HG02623 (cell line): ENCODE data around the gene METTL6.
"Not testable (repeated sequence)": the region's sequence is repeated elsewhere in the genome, so short reads cannot be mapped to it uniquely, and the experiment has no call there.

Source experiments
- ATAC-seq: cut with Tn5 transposase; IDR thresholded peaks from one replicate; pipeline ENCODE4 v1.9.1; 2021; ENCODE audit warnings: moderate library complexity; ENCODE audit not compliant: unreplicated experiment

The METTL6 gene

GRCh38 chr3:15427182-15427880, at the start of gene METTL6, which contains the start of gene EAF1:
METTL6 (minus strand) TSS chr3:15427544; CDS start chr3:15426511, 1,033 bp downstream.
EAF1 (plus strand) TSS chr3:15427598; CDS start chr3:15427780, 182 bp downstream.
- ATAC-seq = peak; percentile 91

- ATAC-seq = no peak
Observed at GRCh38 chr3:15476378-15476777, 49.0 kb upstream of the METTL6 start.

- no peak for ATAC-seq
Observed at GRCh38 chr3:15475161-15475560, 47.8 kb upstream of the METTL6 start.

- no peak for ATAC-seq
Observed at GRCh38 chr3:15471861-15472260, 44.5 kb upstream of the METTL6 start.

- ATAC-seq = no peak
Observed at GRCh38 chr3:15470849-15471248, 43.5 kb upstream of the METTL6 start.

GRCh38 chr3:15470261-15470660, 42.9 kb upstream of the METTL6 start:
- ATAC-seq = no peak

GRCh38 chr3:15467227-15468181, 40.2 kb upstream of the METTL6 start:
- ATAC-seq = no peak

GRCh38 chr3:15465876-15466585, 38.7 kb upstream of the METTL6 start:
- no peak for ATAC-seq

- ATAC-seq = no peak
Observed at GRCh38 chr3:15462451-15462850, 35.1 kb upstream of the METTL6 start.

GRCh38 chr3:15460891-15461531, 33.7 kb upstream of the METTL6 start:
- no peak for ATAC-seq

- ATAC-seq = no peak
Observed at GRCh38 chr3:15458212-15458780, 31.0 kb upstream of the METTL6 start.

- not testable (repeated sequence) for ATAC-seq
Observed at GRCh38 chr3:15456915-15457314, 29.6 kb upstream of the METTL6 start.

GRCh38 chr3:15456321-15456720, 29.0 kb upstream of the METTL6 start:
- no peak for ATAC-seq

GRCh38 chr3:15455756-15456155, 28.4 kb upstream of the METTL6 start:
- no peak for ATAC-seq

GRCh38 chr3:15454965-15455364, 27.6 kb upstream of the METTL6 start:
- no peak for ATAC-seq

- no peak for ATAC-seq
Observed at GRCh38 chr3:15453991-15454625, 26.8 kb upstream of the METTL6 start.

- ATAC-seq = no peak
Observed at GRCh38 chr3:15453501-15453900, 26.2 kb upstream of the METTL6 start.

- ATAC-seq = no peak
Observed at GRCh38 chr3:15452961-15453360, 25.6 kb upstream of the METTL6 start.

GRCh38 chr3:15452156-15452555, 24.8 kb upstream of the METTL6 start:
- no peak for ATAC-seq
